MCF 10A (cell line): ENCODE measurements around the gene KLLN. TPM values are rescaled to one million over a fixed set of nuclear protein-coding genes. Genes with fewer than 3 reads are reported as not detected.

Experiments
- BruUV-seq: library from RNA; stranded (reverse); fragments of 400-500 nt; replicated peaks from 2 replicates; lab custom pipeline; 2021; lab: Mats Ljungman, UMichigan
- CTCF ChIA-PET: fragments of 300-600 bp; sonication (Branson Sonifier 250); formaldehyde crosslinking; extraction: SDS; loops from one replicate; lab custom pipeline; 2021; ENCODE audit warnings: antibody characterized with exemption, inconsistent platforms; lab: Yijun Ruan, JAX
- POLR2A ChIA-PET: fragments of 300-600, 350-650 bp; sonication (Branson Sonifier 250); formaldehyde crosslinking; extraction: SDS; loops from one replicate; lab custom pipeline; 2020; ENCODE audit warnings: antibody characterized with exemption, inconsistent platforms; lab: Yijun Ruan, JAX
- DNase-seq: peaks from one replicate; pipeline ENCODE4 v3.0.0-alpha.2; 2018; ENCODE audit not compliant: unreplicated experiment
- H3K27ac Mint-ChIP-seq: one replicate; pipeline ENCODE4 v1.8.0; 2022; ENCODE audit warnings: mild to moderate bottlenecking, low read depth, mixed read lengths; ENCODE audit not compliant: unreplicated experiment
- H3K27me3 Mint-ChIP-seq: one replicate; pipeline ENCODE4 v1.8.0; 2022; ENCODE audit warnings: mixed read lengths; ENCODE audit not compliant: insufficient read depth, unreplicated experiment
- H3K36me3 Mint-ChIP-seq: one replicate; pipeline ENCODE4 v1.8.0; 2022; ENCODE audit warnings: mild to moderate bottlenecking, moderate library complexity, mixed read lengths; ENCODE audit not compliant: insufficient read depth, unreplicated experiment
- H3K4me1 Mint-ChIP-seq: one replicate; pipeline ENCODE4 v1.8.0; 2022; ENCODE audit warnings: mixed read lengths; ENCODE audit not compliant: insufficient read depth, unreplicated experiment
- H3K4me3 Mint-ChIP-seq: one replicate; pipeline ENCODE4 v1.8.0; 2022; ENCODE audit warnings: mild to moderate bottlenecking, moderate library complexity, mixed read lengths; ENCODE audit not compliant: unreplicated experiment
- H3K9me3 Mint-ChIP-seq: one replicate; pipeline ENCODE4 v1.8.0; 2022; ENCODE audit warnings: mixed read lengths; ENCODE audit not compliant: unreplicated experiment
- CTCF ChIP-seq: fragments of 200-600 bp; IDR thresholded peaks from one replicate; pipeline ENCODE4 v1.8.0; 2022; ENCODE audit warnings: antibody characterized with exemption, mild to moderate bottlenecking; ENCODE audit not compliant: unreplicated experiment
- intact Hi-C: fragments of 100-400 bp; cut with micrococcal nuclease; formaldehyde crosslinking; loops from 2 replicates; pipeline ENCODE4 v1.14.1; 2022
- total RNA-seq: library from RNA; stranded (reverse); gene quantifications from 2 replicates; pipeline ENCODE4 v1.2.3, GENCODE V29; 2022

Gene KLLN
- total RNA-seq, 1 experiment from 2014 or later = 0.68 TPM

DNA sequence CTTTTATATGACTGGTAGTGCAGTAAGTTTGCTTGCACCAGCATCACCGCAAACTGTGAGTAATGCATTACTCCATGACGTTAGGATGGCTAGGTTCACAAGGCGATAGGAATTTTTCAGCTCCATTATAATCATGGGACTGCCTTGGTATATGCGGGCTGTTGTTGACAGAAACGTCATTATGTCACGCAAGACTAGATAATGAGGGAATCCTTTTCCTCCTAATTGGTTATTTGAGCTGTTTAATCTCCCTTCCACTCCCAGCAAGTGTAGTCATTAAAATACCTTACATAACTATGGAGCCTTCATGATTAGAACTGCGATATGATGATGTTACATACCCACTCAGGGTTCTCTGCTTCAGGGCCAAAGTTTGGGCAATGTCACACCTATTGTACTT lies 17.3 kb downstream of the KLLN start:
- intact Hi-C loops = no loop called here
- Mint-ChIP-seq H3K4me1 (peaks cover 32% of the 10 kb centered on the region), H3K27ac (peak overlapping the region; percentile 79), H3K27me3 (no peaks in the 10 kb centered on the region), H3K4me3 (no peak overlapping the region), H3K36me3 (no peaks in the 10 kb centered on the region), H3K9me3 (no peaks in the 10 kb centered on the region)
- TF ChIP-seq CTCF = no peak
- DNase-seq = peak; percentile 77
- ChIA-PET POLR2A (interaction anchor here (0.6 to 14.7 kb wide), 21 partner anchors 12 to 1035 kb away, joined by 3 to 186 read pairs (median 4); partner anchors contain the start of genes ATAD1, KLLN and PTEN), CTCF (interaction anchor here (0.5 to 2.6 kb wide), 9 partner anchors 13 to 1137 kb away, joined by 4 to 12 read pairs (median 4); partner anchors contain the start of gene ATAD1)
- BruUV-seq = no TSS peak

- BruUV-seq = no TSS peak
- no peaks in the 10 kb centered on the region for H3K27me3 Mint-ChIP-seq
- intact Hi-C loops = no loop called here
Measured at GRCh38 chr10:87845624-87845998, 17.7 kb downstream of the KLLN start.

GRCh38 chr10:87844837-87845623 lies 18.3 kb downstream of the KLLN start:
- POLR2A ChIA-PET = interaction anchor here (0.6 to 14.7 kb wide), 17 partner anchors 13 to 1036 kb away, joined by 3 to 186 read pairs (median 4); partner anchors contain the start of genes ATAD1, KLLN and PTEN
- no peaks in the 10 kb centered on the region for H3K9me3 Mint-ChIP-seq
- no peaks in the 10 kb centered on the region for H3K27me3 Mint-ChIP-seq
- no peak for TF ChIP-seq CTCF
- CTCF ChIA-PET = interaction anchor here (0.6 to 2.6 kb wide), 9 partner anchors 8 to 1138 kb away, joined by 3 to 12 read pairs (median 4); partner anchors contain the start of gene ATAD1
- no peaks in the 10 kb centered on the region for H3K36me3 Mint-ChIP-seq
- H3K27ac Mint-ChIP-seq = peak overlapping the region; percentile 95
- H3K4me3 Mint-ChIP-seq = no peak overlapping the region
- BruUV-seq = no TSS peak
- peaks cover 28% of the 10 kb centered on the region for H3K4me1 Mint-ChIP-seq
- peak; percentile 69 for DNase-seq
- intact Hi-C loops = no loop called here

More at GRCh38 chr10:87845624-87845998, 17.7 kb downstream of the KLLN start:
- peak overlapping the region; percentile 79 for H3K27ac Mint-ChIP-seq
- H3K4me1 Mint-ChIP-seq = peaks cover 32% of the 10 kb centered on the region
- ChIA-PET CTCF (interaction anchor here (0.7 to 2.6 kb wide), 7 partner anchors 14 to 1137 kb away, joined by 4 to 12 read pairs (median 9); partner anchors contain the start of gene ATAD1), POLR2A (interaction anchor here (0.6 to 14.7 kb wide), 20 partner anchors 13 to 1036 kb away, joined by 3 to 186 read pairs (median 4); partner anchors contain the start of genes ATAD1, KLLN and PTEN)
- H3K4me3 Mint-ChIP-seq = no peak overlapping the region
- TF ChIP-seq CTCF = no peak
- no peak for DNase-seq
- no peaks in the 10 kb centered on the region for H3K36me3 Mint-ChIP-seq
- no peaks in the 10 kb centered on the region for H3K9me3 Mint-ChIP-seq

GRCh38 chr10:87843714-87844113 lies 19.6 kb downstream of the KLLN start:
- no peaks in the 10 kb centered on the region for H3K9me3 Mint-ChIP-seq
- H3K4me3 Mint-ChIP-seq = no peak overlapping the region
- peaks cover 28% of the 10 kb centered on the region for H3K4me1 Mint-ChIP-seq
- DNase-seq = no peak
- peak overlapping the region; percentile 95 for H3K27ac Mint-ChIP-seq
- ChIA-PET POLR2A (interaction anchor here (1.3 to 14.7 kb wide), 6 partner anchors 10 to 26 kb away, joined by 4 to 186 read pairs (median 8); partner anchors contain the start of genes ATAD1, KLLN and PTEN), CTCF (interaction anchor here (1.2 kb wide), 1 partner anchor 24 kb away, joined by 5 read pairs; no protein-coding TSS in a partner anchor)
- TF ChIP-seq CTCF = no peak
- H3K27me3 Mint-ChIP-seq = no peaks in the 10 kb centered on the region
- BruUV-seq = no TSS peak
- intact Hi-C loops = loop anchor here (1.0 kb wide), 1 partner anchor 25 kb away; the partner anchor contains the start of gene ATAD1
- no peaks in the 10 kb centered on the region for H3K36me3 Mint-ChIP-seq
